ENCODE data around the gene TTC7B.

DNA sequence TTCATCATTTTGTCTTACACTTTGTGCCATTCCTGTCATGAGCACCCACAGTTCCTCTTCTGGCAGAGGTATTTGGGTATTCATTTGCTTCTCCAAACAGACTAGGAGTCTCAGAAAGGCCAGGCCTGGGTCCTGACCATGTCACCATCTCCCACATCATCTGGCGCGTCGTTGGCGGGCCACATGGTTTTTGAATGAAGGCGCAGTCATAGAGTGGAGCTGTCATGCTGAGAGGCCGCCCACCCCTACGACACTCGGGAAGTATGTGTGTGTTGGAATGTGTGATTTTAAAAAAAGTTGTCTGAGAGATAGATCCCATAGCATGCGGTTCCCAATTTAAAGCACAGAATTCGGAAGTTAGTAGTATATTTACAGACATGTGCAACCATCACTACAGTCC lies 15.6 kb upstream of the TTC7B start:
- no peak for TF ChIP-seq CTCF (IDR thresholded peaks at IDR 0.05 in 4 of 5, conservative IDR thresholded peaks at IDR 0.05 in 1 of 5)
- no peak for TF ChIP-seq POLR2A (IDR thresholded peaks at IDR 0.05)

All from gastrocnemius medialis (tissue), 4 donors.